ENCODE data around the gene ICAM2.

DNA sequence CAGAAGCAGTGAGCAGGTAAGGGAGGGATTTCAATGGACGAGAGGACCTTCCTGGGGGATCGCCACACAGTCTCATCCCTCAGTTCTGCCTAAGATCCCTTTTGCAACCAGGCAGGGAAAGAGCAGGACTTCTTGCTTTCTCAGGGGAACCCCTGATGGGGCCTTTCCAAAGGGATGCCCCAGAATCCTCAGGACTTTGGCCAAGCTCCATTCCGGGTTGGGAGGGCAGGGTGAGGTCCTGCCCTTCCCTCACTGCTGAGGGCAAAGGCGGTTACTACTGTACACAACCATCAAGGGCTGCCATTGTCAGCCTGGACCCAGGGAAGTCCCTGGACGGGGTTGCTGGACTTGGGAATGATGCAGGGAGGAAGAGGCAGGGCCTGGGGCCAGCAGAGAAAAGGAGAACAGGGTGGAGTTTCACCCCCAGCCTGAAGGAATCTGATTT lies 12.6 kb downstream of the ICAM2 start:
- TF ChIP-seq, protein P1, sequence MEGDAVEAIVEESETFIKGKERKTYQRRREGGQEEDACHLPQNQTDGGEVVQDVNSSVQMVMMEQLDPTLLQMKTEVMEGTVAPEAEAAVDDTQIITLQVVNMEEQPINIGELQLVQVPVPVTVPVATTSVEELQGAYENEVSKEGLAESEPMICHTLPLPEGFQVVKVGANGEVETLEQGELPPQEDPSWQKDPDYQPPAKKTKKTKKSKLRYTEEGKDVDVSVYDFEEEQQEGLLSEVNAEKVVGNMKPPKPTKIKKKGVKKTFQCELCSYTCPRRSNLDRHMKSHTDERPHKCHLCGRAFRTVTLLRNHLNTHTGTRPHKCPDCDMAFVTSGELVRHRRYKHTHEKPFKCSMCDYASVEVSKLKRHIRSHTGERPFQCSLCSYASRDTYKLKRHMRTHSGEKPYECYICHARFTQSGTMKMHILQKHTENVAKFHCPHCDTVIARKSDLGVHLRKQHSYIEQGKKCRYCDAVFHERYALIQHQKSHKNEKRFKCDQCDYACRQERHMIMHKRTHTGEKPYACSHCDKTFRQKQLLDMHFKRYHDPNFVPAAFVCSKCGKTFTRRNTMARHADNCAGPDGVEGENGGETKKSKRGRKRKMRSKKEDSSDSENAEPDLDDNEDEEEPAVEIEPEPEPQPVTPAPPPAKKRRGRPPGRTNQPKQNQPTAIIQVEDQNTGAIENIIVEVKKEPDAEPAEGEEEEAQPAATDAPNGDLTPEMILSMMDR (IDR thresholded peaks at IDR 0.05): no peak
- no peak for TF ChIP-seq POLR2A (IDR thresholded peaks at IDR 0.05)
